HepG2 (cell line): ENCODE measurements around the gene TMEM253. TPM values are rescaled to one million over a fixed set of nuclear protein-coding genes. Genes with fewer than 3 reads are reported as not detected.
A peak's percentile ranks its signal among the peaks of the same experiment; 100 is the strongest.

Experiments
- CC2D1A ChIP-seq: sonication (generic); formaldehyde crosslinking; IDR thresholded peaks from 2 replicates; pipeline ENCODE4 v1.8.1; 2023; ENCODE audit warnings: mild to moderate bottlenecking, missing genetic modification reagents
- HIVEP1 ChIP-seq: sonication (generic); formaldehyde crosslinking; IDR thresholded peaks from 2 replicates; pipeline ENCODE4 v1.4.0; 2020; ENCODE audit warnings: mild to moderate bottlenecking, missing genetic modification reagents
- KLF13 ChIP-seq: sonication (generic); formaldehyde crosslinking; IDR thresholded peaks from 2 replicates; pipeline ENCODE4 v1.4.0; 2020; ENCODE audit warnings: mild to moderate bottlenecking, missing genetic modification reagents
- KLF6 ChIP-seq: IDR thresholded peaks from 2 replicates; pipeline ENCODE4 v1.8.0; 2016; ENCODE audit warnings: missing biosample characterization, missing genetic modification reagents
- KMT2B ChIP-seq: IDR thresholded peaks from 2 replicates; pipeline ENCODE4 v1.6.1; 2016; ENCODE audit warnings: missing genetic modification reagents, missing compliant biosample characterization
- PCBP1 ChIP-seq: fragments of 200-400 bp; formaldehyde crosslinking; IDR thresholded peaks from 2 replicates; pipeline ENCODE4 v1.6.1; 2017; ENCODE audit warnings: mild to moderate bottlenecking, low read depth, low read length, borderline replicate concordance
- PITX1 ChIP-seq: sonication (generic); formaldehyde crosslinking; IDR thresholded peaks from 2 replicates; pipeline ENCODE4 v1.5.1; 2020; ENCODE audit warnings: mild to moderate bottlenecking, missing genetic modification reagents
- SOX6 ChIP-seq, 2 experiments: fragments of 450-650 bp in 1 of 2; sonication (generic) in 1 of 2; formaldehyde crosslinking in 1 of 2; IDR thresholded peaks; 2 replicates each; pipeline versions ENCODE4 v1.4.0 to v1.6.1; 2017 to 2020; ENCODE audit warnings: antibody characterized with exemption in 1 of 2, mild to moderate bottlenecking in 1 of 2, missing genetic modification reagents in 1 of 2
- TBL1XR1 ChIP-seq: fragments of 150-350 bp; IDR thresholded peaks from 2 replicates; pipeline ENCODE4 v1.6.1; 2014; ENCODE audit warnings: borderline replicate concordance, low read length; ENCODE audit not compliant: partially characterized antibody
- ZBTB1 ChIP-seq: sonication (generic); formaldehyde crosslinking; IDR thresholded peaks from 2 replicates; pipeline ENCODE4 v1.4.0; 2020; ENCODE audit warnings: missing genetic modification reagents, borderline replicate concordance
- ZBTB46 ChIP-seq: sonication (generic); formaldehyde crosslinking; IDR thresholded peaks from 2 replicates; pipeline ENCODE4 v1.4.0; 2020; ENCODE audit warnings: mild to moderate bottlenecking, missing genetic modification reagents, borderline replicate concordance
- ZBTB7B ChIP-seq: sonication (generic); formaldehyde crosslinking; IDR thresholded peaks from 2 replicates; pipeline ENCODE4 v1.4.0; 2020; ENCODE audit warnings: missing genetic modification reagents
- ZNF18 ChIP-seq: sonication (generic); formaldehyde crosslinking; IDR thresholded peaks from 2 replicates; pipeline ENCODE4 v1.8.0; 2022; ENCODE audit warnings: mild to moderate bottlenecking, missing genetic modification reagents; ENCODE audit not compliant: insufficient replicate concordance
- ZNF20 ChIP-seq: sonication (generic); formaldehyde crosslinking; IDR thresholded peaks from 2 replicates; pipeline ENCODE4 v1.4.0; 2020; ENCODE audit warnings: mild to moderate bottlenecking, moderate library complexity, missing genetic modification reagents
- ZNF468 ChIP-seq: sonication (generic); formaldehyde crosslinking; IDR thresholded peaks from 2 replicates; pipeline ENCODE4 v1.8.0; 2022; ENCODE audit warnings: mild to moderate bottlenecking, moderate library complexity, missing genetic modification reagents
- ZNF556 ChIP-seq: sonication (generic); formaldehyde crosslinking; IDR thresholded peaks from 2 replicates; pipeline ENCODE4 v1.4.0; 2020; ENCODE audit warnings: mild to moderate bottlenecking, missing genetic modification reagents, borderline replicate concordance
- ZNF703 ChIP-seq: sonication (generic); formaldehyde crosslinking; IDR thresholded peaks from 2 replicates; pipeline ENCODE4 v1.5.1; 2020; ENCODE audit warnings: missing genetic modification reagents, mild to moderate bottlenecking, moderate library complexity, borderline replicate concordance
- ZNF737 ChIP-seq: sonication (generic); formaldehyde crosslinking; IDR thresholded peaks from 2 replicates; pipeline ENCODE4 v1.5.0; 2020; ENCODE audit warnings: missing genetic modification reagents, mild to moderate bottlenecking, borderline replicate concordance
- ZNF75D ChIP-seq: sonication (generic); formaldehyde crosslinking; IDR thresholded peaks from 2 replicates; pipeline ENCODE4 v1.8.1; 2023; ENCODE audit warnings: missing genetic modification reagents, mild to moderate bottlenecking, borderline replicate concordance
- polyA plus RNA-seq, 8 experiments: library from polyadenylated mRNA; depleted of rRNA in 3 of 8; stranded (reverse) in 7 of 8; unstranded in 1 of 8; fragments of >200 nt; fragmentation: Illumina TruSeq in 4 of 8; extraction: Trizol in 4 of 8; gene quantifications; 2 replicates each; pipeline versions ENCODE4 v1.2.1 to v1.2.3, GENCODE V29; 2011 to 2016; ENCODE audit warnings: low read depth in 4 of 8, missing spikeins in 1 of 8, mixed read lengths in 1 of 8; ENCODE audit not compliant: insufficient read depth in 1 of 8
- total RNA-seq, 5 experiments: library from RNA; depleted of rRNA; stranded (reverse); fragments of >200 nt; fragmentation: Illumina TruSeq; extraction: Trizol; gene quantifications; 2 replicates each; pipeline ENCODE4 v1.2.3, GENCODE V29; 2016; ENCODE audit warnings: low read depth in 1 of 5
- TF ChIP-seq, protein P1 (sequence below): sonication (generic); formaldehyde crosslinking; IDR thresholded peaks from 2 replicates; pipeline ENCODE4 v1.5.0; 2020; ENCODE audit warnings: missing genetic modification reagents, mild to moderate bottlenecking, borderline replicate concordance
- TF ChIP-seq, protein P2 (sequence below): sonication (generic); formaldehyde crosslinking; IDR thresholded peaks from 2 replicates; pipeline ENCODE4 v1.4.0; 2020; ENCODE audit warnings: missing genetic modification reagents, borderline replicate concordance

The TMEM253 gene
- total and polyA plus RNA-seq, 2 of the 13 experiments (the other 11 are each of a cell fraction or from before 2014, with no cell fraction given), result 0.29 to 0.45 TPM

GRCh38 chr14:21069388-21070082 lies 31.3 kb upstream of the TMEM253 start (continued):
- TF ChIP-seq, protein P1, sequence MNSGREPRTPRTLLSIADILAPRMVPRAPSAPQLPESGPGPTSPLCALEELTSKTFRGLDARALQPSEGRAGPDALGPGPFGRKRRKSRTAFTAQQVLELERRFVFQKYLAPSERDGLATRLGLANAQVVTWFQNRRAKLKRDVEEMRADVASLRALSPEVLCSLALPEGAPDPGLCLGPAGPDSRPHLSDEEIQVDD (CRISPR knock-in tag), result no peak
- TF ChIP-seq ZBTB7B (CRISPR knock-in tag) (peak; percentile 44; the same call in 1 of the 2 replicates), SOX6 (IDR thresholded peaks at IDR 0.05) (no peak), SOX6 (CRISPR knock-in tag; IDR thresholded peaks at IDR 0.05) (peak; percentile 56; the same call in 1 of the 2 replicates), PCBP1 (peak; percentile 59; the same call in 1 of the 2 replicates), HIVEP1 (CRISPR knock-in tag) (peak; percentile 98), KLF6 (0 out of 2 replicates have a peak, but pooled peaks have one; percentile 9), ZNF75D (CRISPR knock-in tag) (no peak), ZBTB1 (CRISPR knock-in tag) (no peak), ZNF468 (CRISPR knock-in tag) (no peak), PITX1 (CRISPR knock-in tag) (no peak), ZNF556 (CRISPR knock-in tag) (peak; percentile 55; the same call in 1 of the 2 replicates), ZNF18 (CRISPR knock-in tag) (peak; percentile 2), KMT2B (CRISPR knock-in tag) (0 out of 2 replicates have a peak, but pooled peaks have one; percentile 34), ZBTB46 (peak; percentile 91; the same call in 1 of the 2 replicates), ZNF703 (CRISPR knock-in tag) (0 out of 2 replicates have a peak, but pooled peaks have one; percentile 90), KLF13 (no peak), ZNF20 (CRISPR knock-in tag) (no peak), ZNF737 (CRISPR knock-in tag) (0 out of 2 replicates have a peak, but pooled peaks have one; percentile 41), CC2D1A (CRISPR knock-in tag) (no peak), TBL1XR1 (peak; percentile 19)
- TF ChIP-seq, protein P2, sequence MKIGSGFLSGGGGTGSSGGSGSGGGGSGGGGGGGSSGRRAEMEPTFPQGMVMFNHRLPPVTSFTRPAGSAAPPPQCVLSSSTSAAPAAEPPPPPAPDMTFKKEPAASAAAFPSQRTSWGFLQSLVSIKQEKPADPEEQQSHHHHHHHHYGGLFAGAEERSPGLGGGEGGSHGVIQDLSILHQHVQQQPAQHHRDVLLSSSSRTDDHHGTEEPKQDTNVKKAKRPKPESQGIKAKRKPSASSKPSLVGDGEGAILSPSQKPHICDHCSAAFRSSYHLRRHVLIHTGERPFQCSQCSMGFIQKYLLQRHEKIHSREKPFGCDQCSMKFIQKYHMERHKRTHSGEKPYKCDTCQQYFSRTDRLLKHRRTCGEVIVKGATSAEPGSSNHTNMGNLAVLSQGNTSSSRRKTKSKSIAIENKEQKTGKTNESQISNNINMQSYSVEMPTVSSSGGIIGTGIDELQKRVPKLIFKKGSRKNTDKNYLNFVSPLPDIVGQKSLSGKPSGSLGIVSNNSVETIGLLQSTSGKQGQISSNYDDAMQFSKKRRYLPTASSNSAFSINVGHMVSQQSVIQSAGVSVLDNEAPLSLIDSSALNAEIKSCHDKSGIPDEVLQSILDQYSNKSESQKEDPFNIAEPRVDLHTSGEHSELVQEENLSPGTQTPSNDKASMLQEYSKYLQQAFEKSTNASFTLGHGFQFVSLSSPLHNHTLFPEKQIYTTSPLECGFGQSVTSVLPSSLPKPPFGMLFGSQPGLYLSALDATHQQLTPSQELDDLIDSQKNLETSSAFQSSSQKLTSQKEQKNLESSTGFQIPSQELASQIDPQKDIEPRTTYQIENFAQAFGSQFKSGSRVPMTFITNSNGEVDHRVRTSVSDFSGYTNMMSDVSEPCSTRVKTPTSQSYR (CRISPR knock-in tag), result no peak
